Stimulated activated effector memory CD8-positive, alpha-beta T cell treated with anti-CD3 and anti-CD28 coated beads, Interleukin-12 subunit alpha, Interleukin-12 subunit beta, amount 100 ng/mL, for 72 hours (primary cell): ENCODE measurements around the gene SCAMP2.

ENCODE experiments used
- ATAC-seq: fragments of 150-1000 bp; cut with Tn5 transposase; 2 replicates; pipeline ENCODE4 v1.10.0; 2021
- DNase-seq, 2 donors: peaks; one replicate each; pipeline ENCODE4 v3.0.0; 2021 to 2022; ENCODE audit warnings: low spot score in 2 of 2
- H3K27ac Mint-ChIP-seq: one replicate; pipeline ENCODE4 v1.8.0; 2022; ENCODE audit warnings: mild to moderate bottlenecking, mixed read lengths
- H3K36me3 Mint-ChIP-seq: one replicate; pipeline ENCODE4 v1.8.0; 2022; ENCODE audit warnings: mild to moderate bottlenecking, mixed read lengths
- H3K4me1 Mint-ChIP-seq: one replicate; pipeline ENCODE4 v1.8.0; 2022; ENCODE audit warnings: mixed read lengths
- H3K4me3 Mint-ChIP-seq: one replicate; pipeline ENCODE4 v1.8.0; 2022; ENCODE audit warnings: mild to moderate bottlenecking, mixed read lengths
- H3K9me3 Mint-ChIP-seq: one replicate; pipeline ENCODE4 v1.8.0; 2022; ENCODE audit warnings: mixed read lengths

Gene SCAMP2

DNA sequence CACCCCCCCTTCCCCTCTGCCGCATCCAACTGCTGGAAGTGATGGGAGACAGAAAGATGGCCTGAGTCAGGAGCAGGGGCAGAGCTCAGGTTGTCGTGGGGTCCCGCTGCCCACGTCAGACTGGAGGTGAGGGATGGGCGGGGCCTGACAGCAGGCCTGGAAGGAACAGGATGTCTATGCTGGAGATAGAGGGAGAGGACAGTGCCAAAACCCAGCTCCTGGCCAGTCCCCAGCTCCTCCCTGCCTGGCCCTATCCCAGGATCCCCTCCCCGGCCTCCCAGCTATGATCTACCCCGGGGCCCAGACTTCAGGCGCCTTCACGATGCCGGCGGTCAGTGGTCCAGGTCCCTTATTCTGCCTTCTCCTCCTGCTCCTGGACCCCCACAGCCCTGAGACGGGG is 60.6 kb downstream of the SCAMP2 start, which contains the start of gene LMAN1L:
Gene LMAN1L, plus strand, starts transcription at position 303 of the 400 bp plus-strand sequence. Its CDS starts 20 bp downstream, at position 323.
- DNase-seq (no peak), ATAC-seq (no peak)
- Mint-ChIP-seq H3K9me3 (no peaks in the 10 kb centered on the region), H3K27ac (peak within 1 kb of the TSS; percentile 52), H3K36me3 (peaks cover 24% of the 10 kb centered on the region), H3K4me1 (peaks cover 34% of the 10 kb centered on the region), H3K4me3 (no peak within 1 kb of the TSS)

DNA sequence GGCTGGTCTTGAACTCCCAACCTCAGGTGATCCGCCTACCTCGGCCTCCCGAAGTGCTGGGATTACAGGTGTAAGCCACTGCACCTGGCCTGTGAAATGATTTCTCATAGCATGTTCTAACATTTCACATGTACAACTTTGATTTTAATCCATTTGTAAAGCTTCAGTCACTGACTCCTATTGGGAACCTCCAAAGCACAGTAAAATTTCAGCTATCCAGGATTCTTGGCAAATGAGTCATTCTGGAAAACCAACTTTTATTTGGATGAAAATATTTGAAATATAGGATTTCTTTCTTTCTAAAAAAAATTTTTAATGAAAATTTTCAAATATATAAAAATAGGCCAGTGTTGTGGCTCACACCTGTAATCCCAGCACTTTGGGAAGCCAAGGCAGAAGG is 63.2 kb downstream of the SCAMP2 start:
- H3K4me1 Mint-ChIP-seq: peaks cover 27% of the 10 kb centered on the region
- no peak for ATAC-seq
- no peak for DNase-seq
- H3K27ac Mint-ChIP-seq: no peak overlapping the region
- no peaks in the 10 kb centered on the region for H3K9me3 Mint-ChIP-seq
- no peak overlapping the region for H3K4me3 Mint-ChIP-seq
- peaks cover 48% of the 10 kb centered on the region for H3K36me3 Mint-ChIP-seq

DNA sequence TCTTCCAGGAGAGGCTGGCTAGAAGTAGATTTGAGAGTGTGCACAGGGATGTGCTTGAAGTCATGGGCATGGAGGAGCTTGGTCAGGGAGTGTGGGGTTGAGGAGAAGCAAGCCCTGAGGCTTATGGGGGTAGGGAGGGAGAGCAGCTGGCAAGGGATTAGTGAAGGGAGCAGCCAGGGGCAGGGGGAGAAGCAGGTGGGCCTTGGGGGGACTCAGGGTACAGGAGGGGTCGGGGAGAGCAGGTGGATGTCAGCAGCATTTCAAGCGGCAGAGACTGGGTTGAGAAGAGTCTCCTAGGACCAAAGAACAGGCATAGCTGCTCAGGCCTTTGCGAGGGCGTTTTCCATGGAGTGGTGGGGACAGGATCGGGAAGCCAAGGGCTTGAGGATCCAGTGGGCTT is 63.9 kb downstream of the SCAMP2 start:
- Mint-ChIP-seq H3K9me3 (no peaks in the 10 kb centered on the region), H3K36me3 (peaks cover 55% of the 10 kb centered on the region), H3K4me1 (peaks cover 30% of the 10 kb centered on the region), H3K4me3 (no peak overlapping the region), H3K27ac (peak overlapping the region; percentile 72)
- DNase-seq (no peak), ATAC-seq (peak; percentile 24)

DNA sequence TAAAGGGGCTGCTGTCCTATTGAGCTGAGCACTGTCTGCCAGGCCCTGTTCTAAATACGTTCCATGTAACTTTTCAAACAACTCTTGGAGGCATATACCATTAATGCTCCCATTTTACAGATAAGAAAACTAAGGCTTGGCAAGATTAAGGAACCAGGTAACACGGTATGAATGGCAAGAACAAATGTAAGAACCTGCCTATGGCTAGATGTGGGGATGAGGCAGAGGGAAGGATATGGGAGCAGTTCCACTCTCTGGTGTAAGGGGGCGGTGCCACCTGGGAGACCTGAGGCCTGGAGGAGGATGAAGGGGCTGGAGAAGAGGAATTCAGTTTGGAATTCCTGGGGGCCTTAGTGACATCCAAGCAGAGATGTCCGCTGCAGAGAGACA is 64.3 kb downstream of the SCAMP2 start:
- H3K4me3 Mint-ChIP-seq: no peak overlapping the region
- H3K4me1 Mint-ChIP-seq: peaks cover 30% of the 10 kb centered on the region
- peaks cover 59% of the 10 kb centered on the region for H3K36me3 Mint-ChIP-seq
- DNase-seq: no peak
- ATAC-seq: no peak
- H3K27ac Mint-ChIP-seq: peak overlapping the region; percentile 72
- H3K9me3 Mint-ChIP-seq: no peaks in the 10 kb centered on the region

DNA sequence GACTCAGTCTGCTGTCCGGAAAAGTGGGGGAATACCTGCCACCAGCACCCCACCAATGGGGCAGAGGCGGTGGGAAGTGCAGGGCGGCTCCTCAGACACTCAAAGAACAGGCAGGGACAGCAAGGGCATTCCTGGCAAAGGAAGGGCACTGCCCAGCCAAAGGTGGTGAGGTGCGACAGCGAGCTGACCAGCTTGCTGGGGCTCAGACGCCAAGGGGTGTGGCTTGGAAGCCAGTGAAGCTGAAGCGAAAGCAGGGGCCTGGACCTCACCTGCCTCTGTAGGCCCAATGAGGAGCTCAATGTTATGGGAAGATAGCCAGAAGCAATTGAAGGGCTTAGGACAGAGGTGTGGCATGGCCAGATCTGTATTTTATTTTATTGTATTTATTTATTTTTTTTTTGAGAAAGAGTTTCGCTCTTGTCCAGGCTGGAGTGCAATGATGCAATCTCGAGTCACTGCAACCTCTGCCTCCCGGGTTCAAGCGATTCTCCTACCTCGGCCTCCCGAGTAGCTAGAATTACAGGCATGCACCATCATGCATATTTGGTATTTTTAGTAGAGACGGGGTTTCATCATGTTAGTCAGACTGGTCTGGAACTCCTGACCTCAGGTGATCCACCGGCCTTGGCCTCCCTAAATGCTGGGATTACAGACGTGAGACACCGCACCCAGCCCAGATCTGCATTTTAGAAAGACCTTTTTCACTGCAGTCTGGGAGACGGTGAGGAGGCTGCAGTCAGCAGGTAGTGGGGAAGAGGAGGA is 64.9 kb downstream of the SCAMP2 start:
- peaks cover 65% of the 10 kb centered on the region for H3K36me3 Mint-ChIP-seq
- H3K9me3 Mint-ChIP-seq: no peaks in the 10 kb centered on the region
- peaks cover 30% of the 10 kb centered on the region for H3K4me1 Mint-ChIP-seq
- ATAC-seq (no peak), DNase-seq (no peak)
- H3K27ac Mint-ChIP-seq: peak overlapping the region; percentile 72
- peak overlapping the region; percentile 8 for H3K4me3 Mint-ChIP-seq

DNA sequence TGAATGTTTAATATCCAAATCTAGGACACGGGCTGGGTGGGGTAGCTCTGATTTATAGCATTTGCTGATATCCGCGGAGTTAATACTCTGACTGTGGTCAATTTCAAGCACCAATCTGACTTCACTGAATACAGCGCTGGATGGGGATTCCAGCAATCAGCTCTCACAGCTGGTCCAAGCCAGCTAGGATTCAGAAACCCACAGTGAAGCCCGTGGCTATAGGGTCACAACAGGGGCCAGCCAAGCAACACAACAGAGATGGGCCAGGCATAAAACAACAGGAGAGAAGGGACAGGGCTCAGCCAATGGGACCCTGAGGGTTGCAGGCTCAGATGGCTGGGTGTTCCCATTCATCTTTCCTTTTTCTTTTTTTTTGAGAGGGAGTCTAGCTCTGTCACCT is 65.9 kb downstream of the SCAMP2 start:
- peaks cover 73% of the 10 kb centered on the region for H3K36me3 Mint-ChIP-seq
- H3K27ac Mint-ChIP-seq: peak overlapping the region; percentile 66
- no peak overlapping the region for H3K4me3 Mint-ChIP-seq
- H3K4me1 Mint-ChIP-seq: peaks cover 30% of the 10 kb centered on the region
- no peak for ATAC-seq
- H3K9me3 Mint-ChIP-seq: no peaks in the 10 kb centered on the region
- no peak for DNase-seq

DNA sequence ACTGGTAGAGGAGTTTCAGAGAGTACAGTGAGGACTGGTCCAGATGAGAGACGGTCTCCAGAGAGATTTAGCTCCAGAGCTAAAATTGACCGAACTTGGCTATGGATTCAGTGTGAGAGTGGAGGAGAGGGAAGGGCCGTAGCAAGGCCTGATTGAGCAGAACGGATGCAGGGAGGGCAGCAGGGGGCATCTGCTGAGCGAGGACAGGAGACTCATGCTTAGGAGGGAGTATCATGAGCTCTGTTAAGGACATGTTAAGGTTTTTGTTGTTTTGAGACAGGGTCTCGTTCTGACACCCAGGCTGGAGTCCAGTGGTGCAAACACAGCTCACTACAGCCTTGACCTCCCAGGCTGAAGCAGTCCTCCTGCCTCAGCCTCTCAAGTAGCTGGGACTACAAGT is 68.2 kb downstream of the SCAMP2 start:
- Mint-ChIP-seq H3K36me3 (peaks cover 94% of the 10 kb centered on the region), H3K9me3 (no peaks in the 10 kb centered on the region), H3K27ac (peak overlapping the region; percentile 30), H3K4me3 (no peak overlapping the region), H3K4me1 (peaks cover 43% of the 10 kb centered on the region)
- no peak for ATAC-seq
- no peak for DNase-seq

DNA sequence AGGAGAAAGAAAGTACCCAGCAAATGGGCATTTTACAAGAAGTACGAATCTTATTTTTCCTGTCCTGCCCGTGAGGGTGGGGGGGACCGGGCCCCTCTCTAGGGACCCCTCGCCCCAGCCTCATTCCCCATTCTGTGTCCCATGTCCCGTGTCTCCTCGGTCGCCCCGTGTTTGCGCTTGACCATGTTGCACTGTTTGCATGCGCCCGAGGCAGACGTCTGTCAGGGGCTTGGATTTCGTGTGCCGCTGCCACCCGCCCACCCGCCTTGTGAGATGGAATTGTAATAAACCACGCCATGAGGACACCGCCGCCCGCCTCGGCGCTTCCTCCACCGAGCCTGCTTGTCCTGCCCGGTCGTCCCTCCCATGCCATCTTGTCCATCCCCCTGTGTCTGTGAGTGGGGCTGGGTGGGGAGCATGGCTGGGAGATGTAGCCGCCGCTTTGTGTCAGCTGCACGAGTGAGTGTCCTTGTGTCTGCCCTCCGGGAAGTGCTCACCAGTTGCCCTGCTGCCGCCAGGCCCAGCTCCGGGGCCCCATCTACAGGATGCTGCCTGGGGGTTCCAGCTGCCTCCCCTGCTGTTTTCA is 70.2 kb downstream of the SCAMP2 start:
- no peak for DNase-seq
- H3K9me3 Mint-ChIP-seq: no peaks in the 10 kb centered on the region
- H3K4me3 Mint-ChIP-seq: no peak overlapping the region
- peaks cover 49% of the 10 kb centered on the region for H3K4me1 Mint-ChIP-seq
- H3K27ac Mint-ChIP-seq: peak overlapping the region; percentile 30
- H3K36me3 Mint-ChIP-seq: peaks cover 98% of the 10 kb centered on the region
- no peak for ATAC-seq

DNA sequence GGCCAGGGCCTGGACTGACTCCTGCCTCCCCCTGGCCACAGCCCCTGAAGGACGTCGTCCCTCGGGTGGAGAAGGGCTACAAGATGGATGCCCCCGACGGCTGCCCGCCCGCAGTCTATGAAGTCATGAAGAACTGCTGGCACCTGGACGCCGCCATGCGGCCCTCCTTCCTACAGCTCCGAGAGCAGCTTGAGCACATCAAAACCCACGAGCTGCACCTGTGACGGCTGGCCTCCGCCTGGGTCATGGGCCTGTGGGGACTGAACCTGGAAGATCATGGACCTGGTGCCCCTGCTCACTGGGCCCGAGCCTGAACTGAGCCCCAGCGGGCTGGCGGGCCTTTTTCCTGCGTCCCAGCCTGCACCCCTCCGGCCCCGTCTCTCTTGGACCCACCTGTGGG is 70.9 kb downstream of the SCAMP2 start:
- ATAC-seq: no peak
- Mint-ChIP-seq H3K36me3 (peaks cover 96% of the 10 kb centered on the region), H3K9me3 (no peaks in the 10 kb centered on the region), H3K4me1 (peaks cover 51% of the 10 kb centered on the region), H3K4me3 (no peak overlapping the region), H3K27ac (peak overlapping the region; percentile 32)
- DNase-seq: no peak

DNA sequence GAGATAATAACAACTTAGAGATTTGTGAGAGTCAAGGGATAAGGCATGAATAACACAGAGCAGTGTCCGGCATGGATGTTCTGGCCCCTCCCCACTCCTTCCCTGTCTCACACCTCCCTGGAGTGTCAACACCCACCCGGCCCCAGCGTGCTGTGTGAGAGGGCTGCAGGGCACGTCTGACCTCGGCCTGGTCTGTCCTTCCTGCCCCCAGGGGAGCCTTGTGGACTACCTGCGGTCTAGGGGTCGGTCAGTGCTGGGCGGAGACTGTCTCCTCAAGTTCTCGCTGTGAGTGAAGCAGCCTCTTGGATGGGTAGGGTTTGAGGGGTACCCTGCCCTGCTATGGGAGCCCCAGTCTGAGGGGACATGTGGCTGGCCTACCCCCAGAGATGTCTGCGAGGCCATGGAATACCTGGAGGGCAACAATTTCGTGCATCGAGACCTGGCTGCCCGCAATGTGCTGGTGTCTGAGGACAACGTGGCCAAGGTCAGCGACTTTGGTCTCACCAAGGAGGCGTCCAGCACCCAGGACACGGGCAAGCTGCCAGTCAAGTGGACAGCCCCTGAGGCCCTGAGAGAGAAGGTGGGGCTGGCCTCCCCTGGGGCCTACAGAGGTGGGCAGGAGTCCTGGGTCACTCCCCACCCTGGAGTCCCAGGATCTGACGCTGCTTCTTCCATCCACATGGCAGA is 71.7 kb downstream of the SCAMP2 start:
- peak overlapping the region; percentile 32 for H3K27ac Mint-ChIP-seq

DNA sequence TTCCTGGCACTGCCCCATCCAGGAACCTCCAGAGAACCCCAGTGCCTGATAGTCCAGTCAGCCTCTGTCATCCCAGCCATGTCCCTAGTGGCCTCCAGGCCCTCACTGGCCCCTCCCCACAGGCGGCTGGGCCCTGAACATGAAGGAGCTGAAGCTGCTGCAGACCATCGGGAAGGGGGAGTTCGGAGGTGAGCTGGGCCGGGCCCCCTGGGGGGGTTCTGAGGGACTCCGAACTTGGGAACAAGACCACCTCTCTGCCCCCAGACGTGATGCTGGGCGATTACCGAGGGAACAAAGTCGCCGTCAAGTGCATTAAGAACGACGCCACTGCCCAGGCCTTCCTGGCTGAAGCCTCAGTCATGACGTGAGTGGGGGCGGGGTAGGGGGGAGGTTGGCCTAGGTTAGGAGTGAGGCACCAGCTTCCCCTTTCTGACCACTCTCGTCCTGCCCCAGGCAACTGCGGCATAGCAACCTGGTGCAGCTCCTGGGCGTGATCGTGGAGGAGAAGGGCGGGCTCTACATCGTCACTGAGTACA is 72.5 kb downstream of the SCAMP2 start:
- H3K4me3 Mint-ChIP-seq: no peak overlapping the region
- ATAC-seq (no peak), DNase-seq (no peak)
- peaks cover 98% of the 10 kb centered on the region for H3K36me3 Mint-ChIP-seq
- H3K4me1 Mint-ChIP-seq: peaks cover 57% of the 10 kb centered on the region
- peak overlapping the region; percentile 32 for H3K27ac Mint-ChIP-seq
- H3K9me3 Mint-ChIP-seq: no peaks in the 10 kb centered on the region

More for the DNA sequence above, 71.7 kb downstream of the SCAMP2 start:
- peaks cover 52% of the 10 kb centered on the region for H3K4me1 Mint-ChIP-seq
- no peak overlapping the region for H3K4me3 Mint-ChIP-seq
- DNase-seq (no peak), ATAC-seq (no peak)
- H3K9me3 Mint-ChIP-seq: no peaks in the 10 kb centered on the region
- peaks cover 98% of the 10 kb centered on the region for H3K36me3 Mint-ChIP-seq

DNA sequence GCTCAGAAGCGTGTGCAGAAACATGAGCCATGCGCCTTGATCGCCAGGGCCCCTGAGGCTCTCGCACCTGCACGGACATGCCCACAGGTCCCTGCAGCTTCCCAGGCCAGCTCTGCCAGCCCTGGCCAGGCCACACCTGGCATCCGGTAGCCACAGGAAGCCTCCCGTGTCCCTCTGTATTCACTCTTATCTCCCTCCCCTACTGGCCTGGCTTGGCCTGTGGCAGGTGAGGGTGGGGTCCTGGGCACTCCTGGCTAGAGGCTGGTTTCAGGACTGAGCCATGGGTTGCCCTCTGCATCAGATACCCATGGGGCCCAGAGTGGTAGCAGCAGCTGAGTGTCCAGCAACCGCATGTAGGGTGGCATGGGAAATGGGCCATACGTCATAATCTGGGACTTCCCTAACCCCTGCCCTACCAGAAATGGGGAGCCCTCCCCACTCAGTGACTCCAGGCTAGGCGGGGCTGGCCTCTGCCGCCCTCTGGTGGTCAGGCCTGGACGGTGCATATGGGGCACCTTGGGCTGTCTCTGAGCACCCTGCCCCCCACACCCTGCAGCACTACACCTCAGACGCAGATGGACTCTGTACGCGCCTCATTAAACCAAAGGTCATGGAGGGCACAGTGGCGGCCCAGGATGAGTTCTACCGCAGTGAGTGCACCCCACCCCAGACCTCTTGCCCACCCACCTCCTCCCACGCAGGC is 73.2 kb downstream of the SCAMP2 start:
- Mint-ChIP-seq H3K4me3 (peak overlapping the region; percentile 34), H3K4me1 (peaks cover 62% of the 10 kb centered on the region), H3K27ac (peak overlapping the region; percentile 91), H3K9me3 (no peaks in the 10 kb centered on the region), H3K36me3 (peaks cover 98% of the 10 kb centered on the region)
- DNase-seq: peak; percentile 89 to 95
- ATAC-seq: peak; percentile 94

DNA sequence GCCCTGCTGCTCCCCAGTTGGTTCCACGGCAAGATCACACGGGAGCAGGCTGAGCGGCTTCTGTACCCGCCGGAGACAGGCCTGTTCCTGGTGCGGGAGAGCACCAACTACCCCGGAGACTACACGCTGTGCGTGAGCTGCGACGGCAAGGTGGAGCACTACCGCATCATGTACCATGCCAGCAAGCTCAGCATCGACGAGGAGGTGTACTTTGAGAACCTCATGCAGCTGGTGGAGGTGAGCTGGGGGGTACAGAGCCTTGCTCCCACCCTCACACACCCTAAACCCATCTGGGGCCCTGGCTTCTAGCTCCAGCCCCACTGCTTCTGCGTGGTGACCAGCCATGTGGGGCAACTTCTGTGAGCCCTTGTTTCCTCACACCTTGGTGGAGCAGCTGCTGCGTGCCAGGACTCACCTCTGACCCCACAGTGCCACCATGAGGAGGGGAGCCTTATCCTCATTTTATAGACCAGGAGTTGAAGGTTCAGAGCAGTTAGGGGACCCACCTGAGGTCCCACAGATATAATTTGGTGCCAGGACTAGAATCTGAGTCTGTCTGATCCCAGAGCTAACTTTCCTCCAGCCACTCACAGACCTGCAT is 73.8 kb downstream of the SCAMP2 start:
- no peaks in the 10 kb centered on the region for H3K9me3 Mint-ChIP-seq
- DNase-seq: no peak
- peak; percentile 19 for ATAC-seq
- H3K27ac Mint-ChIP-seq: peak overlapping the region; percentile 91
- H3K4me3 Mint-ChIP-seq: peak overlapping the region; percentile 34
- peaks cover 64% of the 10 kb centered on the region for H3K4me1 Mint-ChIP-seq
- H3K36me3 Mint-ChIP-seq: peaks cover 98% of the 10 kb centered on the region

DNA sequence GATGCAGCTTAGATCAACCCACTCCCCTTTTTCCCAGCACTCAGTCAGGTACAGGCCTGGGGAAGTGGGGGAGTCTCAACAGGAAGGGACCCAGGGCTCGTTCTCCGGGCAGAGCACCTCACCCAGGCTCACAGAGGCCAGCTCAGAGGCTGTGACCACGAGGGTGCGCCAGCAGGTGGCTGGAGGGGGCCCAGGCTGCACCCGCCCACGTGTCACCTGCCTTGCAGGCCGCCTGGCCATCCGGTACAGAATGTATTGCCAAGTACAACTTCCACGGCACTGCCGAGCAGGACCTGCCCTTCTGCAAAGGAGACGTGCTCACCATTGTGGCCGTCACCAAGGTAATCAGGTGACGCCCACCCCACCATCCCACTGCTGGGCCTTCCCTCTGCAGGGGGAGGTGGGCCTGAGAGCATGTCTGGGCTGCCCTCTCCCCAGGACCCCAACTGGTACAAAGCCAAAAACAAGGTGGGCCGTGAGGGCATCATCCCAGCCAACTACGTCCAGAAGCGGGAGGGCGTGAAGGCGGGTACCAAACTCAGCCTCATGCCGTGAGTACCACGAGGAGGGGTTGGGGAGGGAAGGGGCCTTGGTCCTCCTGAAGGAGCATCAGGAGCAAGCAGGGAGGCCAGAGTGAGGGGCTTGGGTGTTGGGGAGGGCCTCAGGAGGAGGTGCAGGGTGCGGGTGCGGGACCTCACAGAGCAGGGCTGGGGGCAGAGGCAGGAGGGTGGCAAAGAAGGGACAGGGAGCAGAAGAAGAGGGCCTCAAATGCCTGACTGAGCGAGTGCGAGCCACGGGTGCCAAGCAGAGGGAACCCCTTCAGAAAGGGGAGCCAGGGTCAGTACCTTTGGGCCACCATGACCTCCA is 74.5 kb downstream of the SCAMP2 start:
- H3K36me3 Mint-ChIP-seq: peaks cover 91% of the 10 kb centered on the region
- H3K4me1 Mint-ChIP-seq: peaks cover 68% of the 10 kb centered on the region
- peak overlapping the region; percentile 91 for H3K27ac Mint-ChIP-seq
- peak in 1 of 2 donors; percentile 55 for DNase-seq
- H3K9me3 Mint-ChIP-seq: no peaks in the 10 kb centered on the region
- ATAC-seq: no peak
- H3K4me3 Mint-ChIP-seq: peak overlapping the region; percentile 22
